Activated CD8-positive, alpha-beta T cell treated with anti-CD3 and anti-CD28 coated beads for 36 hours (primary cell): ENCODE measurements around the gene PIF1. TPM values are rescaled to one million over a fixed set of nuclear protein-coding genes. Genes with fewer than 3 reads are reported as not detected.
"Not testable (repeated sequence)": the region's sequence is repeated elsewhere in the genome, so short reads cannot be mapped to it uniquely, and the experiment has no call there.

ENCODE experiments used
- ATAC-seq: fragments of 200-7000 bp; cut with Tn5 transposase; one replicate; pipeline ENCODE4 v1.10.0; 2021; ENCODE audit warnings: mild to moderate bottlenecking, moderate library complexity
- CTCF ChIA-PET: fragments of 350-600 bp; sonication (Branson Sonifier 250); formaldehyde crosslinking; loops from one replicate; lab custom pipeline; 2021; ENCODE audit warnings: antibody characterized with exemption; lab: Charles Lee
- POLR2A ChIA-PET: fragments of 350-600 bp; sonication (Branson Sonifier 250); formaldehyde crosslinking; loops from one replicate; lab custom pipeline; 2021; ENCODE audit warnings: antibody characterized with exemption; lab: Charles Lee
- DNase-seq: peaks from one replicate; pipeline ENCODE4 v3.0.0-alpha.2; 2020
- H3K27ac Mint-ChIP-seq: one replicate; pipeline ENCODE4 v1.8.0; 2021; ENCODE audit warnings: mild to moderate bottlenecking, mixed read lengths
- H3K27me3 Mint-ChIP-seq: one replicate; pipeline ENCODE4 v1.8.0; 2021; ENCODE audit warnings: mixed read lengths
- H3K36me3 Mint-ChIP-seq: one replicate; pipeline ENCODE4 v1.8.0; 2021; ENCODE audit warnings: low read depth, mixed read lengths
- H3K4me1 Mint-ChIP-seq: one replicate; pipeline ENCODE4 v1.8.0; 2021; ENCODE audit warnings: low read depth, mixed read lengths
- H3K4me3 Mint-ChIP-seq: one replicate; pipeline ENCODE4 v1.8.0; 2021; ENCODE audit warnings: mild to moderate bottlenecking, moderate library complexity, mixed read lengths
- H3K9me3 Mint-ChIP-seq: one replicate; pipeline ENCODE4 v1.8.0; 2021; ENCODE audit warnings: mixed read lengths
- CTCF ChIP-seq: fragments of 200-600 bp; IDR thresholded peaks from one replicate; pipeline ENCODE4 v1.8.0; 2022; ENCODE audit warnings: antibody characterized with exemption, mild to moderate bottlenecking
- intact Hi-C: fragments of 100-400 bp; cut with micrococcal nuclease; formaldehyde crosslinking; loops from one replicate; pipeline ENCODE4 v1.10.0; 2022
- total RNA-seq, 2 experiments: library from RNA; stranded (reverse); gene quantifications; one replicate each; pipeline ENCODE4 v1.2.3, GENCODE V29; 2021

The PIF1 gene
- total RNA-seq, 2 experiments from 2014 or later = 50.0 TPM

DNA sequence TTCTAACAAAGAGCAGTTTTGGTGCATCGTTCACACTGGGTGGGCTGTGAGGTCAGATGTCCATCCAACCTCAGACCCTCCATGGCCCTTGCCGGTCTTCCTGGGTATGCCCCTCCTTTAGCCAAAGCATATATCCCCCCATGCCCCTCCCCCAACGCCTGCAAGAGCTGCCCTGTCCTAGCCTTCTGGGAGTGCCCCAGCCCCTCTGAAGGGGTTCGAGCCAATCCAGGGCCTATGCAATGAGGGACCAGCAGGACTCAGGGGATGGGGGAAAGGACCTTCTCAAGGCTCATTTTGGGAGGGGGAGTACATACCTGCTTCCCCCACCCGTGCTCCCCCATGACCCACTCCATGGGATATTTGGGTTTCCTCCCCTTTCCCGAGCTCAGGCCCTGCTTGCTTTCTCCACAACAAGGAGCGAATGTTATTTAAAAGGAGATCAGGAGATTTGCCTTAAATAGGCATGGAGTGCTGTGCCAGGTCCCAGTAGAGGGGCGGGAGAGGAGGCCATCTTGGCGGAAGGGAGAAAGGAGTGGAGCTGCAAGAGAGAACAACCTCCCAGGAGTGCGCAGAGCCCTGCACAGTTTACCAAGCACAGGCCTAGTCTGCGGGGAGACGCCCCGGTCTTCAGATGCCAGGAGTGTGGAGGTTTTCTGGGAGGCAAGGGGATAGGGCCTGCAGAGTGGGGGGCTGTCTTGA is 18.2 kb downstream of the PIF1 start:
- ChIA-PET POLR2A (interaction anchor here (0.5 to 0.6 kb wide), 2 partner anchors 53 to 167 kb away, joined by 3 read pairs; no protein-coding TSS in a partner anchor), CTCF (interaction anchor here (0.6 to 5.2 kb wide), 2 partner anchors 76 to 98 kb away, joined by 3 to 106 read pairs; no protein-coding TSS in a partner anchor)
- Mint-ChIP-seq H3K4me3 (no peak overlapping the region), H3K4me1 (no peaks in the 10 kb centered on the region), H3K36me3 (no peaks in the 10 kb centered on the region), H3K27ac (no peak overlapping the region), H3K9me3 (no peaks in the 10 kb centered on the region), H3K27me3 (no peaks in the 10 kb centered on the region)
- no peak for DNase-seq
- ATAC-seq = no peak
- intact Hi-C loops = no loop called here
- no peak for TF ChIP-seq CTCF

DNA sequence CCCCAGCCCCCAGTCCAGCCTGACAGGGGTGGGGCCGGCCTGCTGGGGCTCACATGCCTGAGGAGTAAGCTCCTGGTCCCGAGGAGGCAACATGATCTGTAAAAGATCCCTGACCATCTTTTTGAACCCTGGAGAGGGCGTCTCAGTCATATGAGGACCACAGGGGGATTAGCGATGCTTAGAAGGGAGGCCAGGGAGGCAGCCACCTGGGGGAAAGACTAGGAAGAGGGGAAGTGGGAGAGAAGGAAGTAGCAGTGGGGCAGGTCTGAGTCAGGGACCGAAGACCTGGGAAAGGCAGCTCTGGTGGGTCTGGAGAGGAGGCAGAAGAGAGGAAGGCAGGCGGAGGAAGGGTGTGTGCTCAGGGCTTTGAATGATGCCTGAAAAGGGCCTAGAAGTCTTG is 18.9 kb downstream of the PIF1 start:
- DNase-seq = no peak
- CTCF ChIA-PET = no interaction called here
- Mint-ChIP-seq H3K27me3 (no peaks in the 10 kb centered on the region), H3K36me3 (no peaks in the 10 kb centered on the region), H3K4me1 (no peaks in the 10 kb centered on the region), H3K4me3 (no peak overlapping the region), H3K9me3 (no peaks in the 10 kb centered on the region), H3K27ac (no peak overlapping the region)
- TF ChIP-seq CTCF = no peak
- POLR2A ChIA-PET = interaction anchor here (1.1 kb wide), 1 partner anchor 119 kb away, joined by 3 read pairs; no protein-coding TSS in a partner anchor
- ATAC-seq = no peak
- intact Hi-C loops = no loop called here

DNA sequence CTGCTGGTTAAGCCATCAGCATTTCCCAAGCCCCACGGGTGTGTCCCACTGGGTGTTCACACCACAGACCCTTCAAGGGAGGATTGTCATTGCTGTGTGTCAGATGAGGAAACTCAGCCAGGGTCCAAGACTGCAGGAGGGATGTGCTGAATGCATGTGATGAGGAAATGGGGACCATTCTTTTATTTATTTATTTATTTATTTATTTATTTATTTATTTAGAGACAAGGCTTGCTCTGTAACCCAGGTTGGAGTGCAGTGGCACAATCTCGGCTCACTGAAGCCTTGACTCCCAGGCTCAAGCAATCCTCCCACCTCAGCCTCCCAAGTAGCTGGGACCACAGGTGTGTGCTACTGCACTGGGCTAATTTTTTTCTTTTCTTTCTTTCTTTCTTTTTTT is 20.8 kb downstream of the PIF1 start:
- CTCF ChIA-PET = interaction anchor here (0.9 kb wide), 1 partner anchor 20 kb away, joined by 3 read pairs; no protein-coding TSS in a partner anchor
- H3K4me1 Mint-ChIP-seq = no peaks in the 10 kb centered on the region
- ATAC-seq (no peak), DNase-seq (no peak)
- H3K36me3 Mint-ChIP-seq = no peaks in the 10 kb centered on the region
- intact Hi-C loops = no loop called here
- POLR2A ChIA-PET = no interaction called here
- H3K27ac Mint-ChIP-seq = no peak overlapping the region
- no peak overlapping the region for H3K4me3 Mint-ChIP-seq
- TF ChIP-seq CTCF = no peak
- H3K9me3 Mint-ChIP-seq = no peaks in the 10 kb centered on the region
- H3K27me3 Mint-ChIP-seq = no peaks in the 10 kb centered on the region

GRCh38 chr15:64803526-64803925 is 21.9 kb downstream of the PIF1 start:
- Mint-ChIP-seq H3K27ac (no peak overlapping the region), H3K4me1 (no peaks in the 10 kb centered on the region), H3K4me3 (no peak overlapping the region), H3K27me3 (no peaks in the 10 kb centered on the region), H3K9me3 (no peaks in the 10 kb centered on the region), H3K36me3 (no peaks in the 10 kb centered on the region)
- ATAC-seq = no peak
- CTCF ChIA-PET = interaction anchor here (0.9 kb wide), 2 partner anchors 19 to 75 kb away, joined by 3 read pairs; no protein-coding TSS in a partner anchor
- POLR2A ChIA-PET = no interaction called here
- intact Hi-C loops = no loop called here
- no peak for DNase-seq
- TF ChIP-seq CTCF = no peak

DNA sequence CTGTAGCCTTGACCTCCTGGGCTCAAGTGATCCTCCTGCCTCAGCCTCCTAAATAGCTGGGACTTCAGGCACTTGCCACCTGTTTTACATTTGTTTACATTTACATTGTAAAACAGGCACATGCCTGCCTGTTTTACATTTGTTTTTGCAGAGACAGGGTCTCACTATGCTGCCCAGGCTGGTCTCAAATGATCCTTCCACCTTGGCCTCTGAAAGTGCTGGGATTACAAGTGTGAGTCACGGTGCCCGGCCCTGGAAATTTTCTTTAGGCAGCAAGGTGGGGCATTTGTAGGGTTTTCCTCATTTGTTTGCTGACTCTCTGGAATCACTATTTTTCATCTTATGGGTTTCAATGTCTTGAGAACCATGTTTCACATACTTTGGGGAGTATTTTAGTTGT is 25.0 kb downstream of the PIF1 start:
- Mint-ChIP-seq H3K4me1 (no peaks in the 10 kb centered on the region), H3K27me3 (no peaks in the 10 kb centered on the region), H3K4me3 (no peak overlapping the region), H3K9me3 (no peaks in the 10 kb centered on the region), H3K27ac (no peak overlapping the region), H3K36me3 (no peaks in the 10 kb centered on the region)
- no peak for DNase-seq
- intact Hi-C loops = no loop called here
- POLR2A ChIA-PET = no interaction called here
- no peak for TF ChIP-seq CTCF
- CTCF ChIA-PET = interaction anchor here (3.0 kb wide), 1 partner anchor 10 kb away, joined by 30 read pairs; no protein-coding TSS in a partner anchor
- no peak for ATAC-seq

DNA sequence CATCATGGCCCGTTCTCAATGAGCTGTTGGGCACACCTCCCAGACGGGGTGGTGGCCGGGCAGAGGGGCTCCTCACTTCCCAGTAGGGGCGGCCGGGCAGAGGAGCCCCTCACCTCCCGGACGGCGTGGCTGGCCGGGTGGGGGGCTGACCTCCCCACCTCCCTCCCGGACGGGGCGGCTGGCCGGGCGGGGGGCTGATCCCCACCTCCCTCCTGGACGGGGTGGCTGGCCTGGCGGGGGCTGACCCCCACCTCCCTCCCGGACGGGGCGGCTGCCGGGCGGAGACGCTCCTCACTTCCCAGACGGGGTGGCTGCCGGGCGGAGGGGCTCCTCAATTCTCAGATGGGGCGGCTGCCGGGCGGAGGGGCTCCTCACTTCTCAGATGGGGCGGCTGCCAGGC is 26.5 kb downstream of the PIF1 start:
- H3K36me3 Mint-ChIP-seq, POLR2A ChIA-PET, H3K4me1 Mint-ChIP-seq, H3K9me3 Mint-ChIP-seq, H3K4me3 Mint-ChIP-seq, ATAC-seq, DNase-seq, CTCF ChIA-PET, H3K27me3 Mint-ChIP-seq, H3K27ac Mint-ChIP-seq, intact Hi-C loops: not testable (repeated sequence)

- H3K36me3 Mint-ChIP-seq, DNase-seq, H3K4me1 Mint-ChIP-seq, intact Hi-C loops, H3K9me3 Mint-ChIP-seq, H3K27me3 Mint-ChIP-seq, POLR2A ChIA-PET, H3K27ac Mint-ChIP-seq, H3K4me3 Mint-ChIP-seq, ATAC-seq: not testable (repeated sequence)
- CTCF ChIA-PET = interaction anchor here (0.6 to 1.6 kb wide), 2 partner anchors 13 to 609 kb away, joined by 3 read pairs; no protein-coding TSS in a partner anchor
Measured at GRCh38 chr15:64795921-64796320, 29.5 kb downstream of the PIF1 start.
